ENCODE data around the gene PDCD4.
A peak's percentile ranks its signal among the peaks of the same experiment; 100 is the strongest.

Gene PDCD4

DNA sequence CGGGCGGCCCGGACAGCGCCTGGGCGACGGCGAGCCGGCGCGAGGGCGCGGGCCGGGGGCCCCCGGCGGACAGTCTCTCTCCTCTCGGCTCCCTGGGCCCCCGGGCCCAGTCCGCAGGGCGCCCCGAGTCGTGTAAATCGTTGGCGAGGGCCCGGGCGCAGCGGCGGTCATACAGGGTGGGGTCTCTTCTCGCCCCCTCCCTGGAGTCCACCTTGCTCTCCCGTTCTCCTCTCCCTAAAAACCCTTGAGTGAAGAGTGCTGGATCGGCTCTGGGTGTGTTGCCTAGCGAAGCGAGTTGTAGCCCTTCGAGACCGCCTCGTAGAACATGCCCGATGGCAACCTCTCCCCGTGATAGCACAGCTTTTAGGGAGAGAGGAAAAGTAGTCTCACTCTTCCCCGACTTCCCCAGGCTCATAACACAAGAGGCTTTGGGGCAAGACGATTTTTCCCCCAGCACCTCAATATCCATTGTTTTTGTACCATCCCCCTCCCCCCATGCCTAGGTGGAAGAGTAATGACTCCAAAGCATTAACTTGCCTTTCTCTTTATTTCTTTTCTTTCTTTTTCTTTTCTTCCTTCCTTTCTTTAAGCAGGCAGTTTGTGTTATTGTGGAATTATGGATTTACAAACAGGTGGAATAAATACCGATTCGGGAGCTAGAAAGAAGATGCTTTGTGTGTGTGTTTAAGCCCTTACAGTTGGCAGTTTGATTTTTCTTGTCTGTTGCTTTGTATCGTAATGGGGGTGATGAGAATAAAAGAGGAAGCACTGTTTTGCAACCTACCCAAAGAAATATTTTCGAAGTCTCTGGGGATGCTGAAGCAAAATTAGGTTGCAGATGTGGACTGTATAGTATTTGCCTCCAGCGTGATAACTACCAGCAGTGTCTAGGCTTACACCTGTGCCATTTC lies 48.5 kb downstream of the PDCD4 start:
- DNase-seq (ENCODE audit: low spot score) = peak; percentile 60

DNA sequence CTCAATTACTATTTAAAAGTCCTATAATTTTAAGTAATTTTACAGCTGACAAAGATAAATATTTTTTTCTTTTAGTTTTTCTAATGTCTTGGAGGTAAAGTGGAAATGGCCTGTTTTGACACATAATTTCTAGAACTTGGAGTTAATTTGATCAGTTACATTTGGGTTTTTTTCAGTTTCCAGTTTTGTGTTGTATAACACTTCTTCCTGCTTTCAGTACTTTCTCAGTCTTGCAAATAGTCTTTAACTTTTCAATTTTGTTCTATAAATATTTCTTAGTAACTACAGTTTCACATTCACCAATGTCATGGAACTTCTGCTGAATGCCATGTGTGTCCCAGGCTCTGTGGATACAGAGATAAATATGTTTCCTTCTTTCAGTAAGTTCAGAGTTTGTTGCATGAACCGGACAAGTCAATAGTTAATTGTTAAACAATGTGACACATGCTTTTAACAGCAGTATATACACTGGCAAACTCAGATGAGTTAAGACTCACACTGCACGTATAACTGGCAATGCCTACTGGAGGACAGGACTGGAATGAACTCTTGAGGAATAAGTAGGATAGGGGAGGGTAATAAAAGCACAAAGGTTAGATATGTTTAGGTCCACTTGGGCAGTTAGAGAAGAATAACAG lies 52.2 kb downstream of the PDCD4 start:
- no peak for DNase-seq (ENCODE audit: low spot score)

GRCh38 chr10:110927461-110927860 lies 55.7 kb downstream of the PDCD4 start:
- DNase-seq (ENCODE audit: low spot score) = no peak

- peak; percentile 22 for DNase-seq (ENCODE audit: low spot score)
Observed at GRCh38 chr10:110931769-110932381, 60.1 kb downstream of the PDCD4 start.

- no peak for DNase-seq (ENCODE audit: low spot score)
Observed at GRCh38 chr10:110932505-110933180, 60.9 kb downstream of the PDCD4 start.

- no peak for DNase-seq (ENCODE audit: low spot score)
Observed at GRCh38 chr10:110936757-110937156, 65.0 kb downstream of the PDCD4 start.

DNA sequence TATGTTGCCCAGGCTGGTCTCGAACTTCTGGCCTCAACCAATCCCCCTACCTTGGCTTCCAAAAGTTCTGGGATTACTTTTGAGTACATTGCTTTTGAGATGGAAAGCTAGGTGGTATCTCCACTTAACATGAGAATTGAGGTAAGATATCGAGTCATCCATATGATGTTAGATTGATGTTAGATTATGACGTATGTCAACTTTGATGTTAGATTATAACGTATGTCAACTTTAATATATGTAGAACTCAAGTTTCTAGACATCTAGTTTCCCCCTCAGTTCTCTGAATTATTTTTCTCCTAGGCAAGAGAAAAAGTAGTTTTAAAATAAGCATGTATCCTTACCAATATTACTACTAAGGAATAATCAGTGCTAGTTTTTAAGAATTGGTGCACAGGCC lies 67.7 kb downstream of the PDCD4 start:
- no peak for DNase-seq (ENCODE audit: low spot score)

- no peak for DNase-seq (ENCODE audit: low spot score)
Observed at GRCh38 chr10:110944792-110945396, 73.2 kb downstream of the PDCD4 start.

DNA sequence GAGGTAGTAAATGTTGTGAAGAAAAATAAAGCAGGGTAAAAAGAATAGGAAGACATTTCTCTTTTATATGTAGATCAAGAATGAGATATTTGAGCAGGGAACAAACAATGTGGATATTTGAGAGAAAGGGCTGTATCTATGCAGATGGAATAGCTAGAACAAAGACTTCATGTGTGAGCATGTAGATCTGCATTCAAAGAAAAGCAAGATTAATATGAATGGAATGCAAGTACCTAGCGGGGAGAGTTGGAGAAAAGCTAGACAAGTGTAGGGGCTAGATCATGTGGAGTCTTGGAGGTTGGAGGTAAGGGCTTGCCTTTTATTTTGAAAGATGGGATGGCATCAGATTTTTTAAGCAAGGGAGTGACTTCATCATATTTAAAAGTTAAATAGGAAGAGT lies 74.8 kb downstream of the PDCD4 start:
- no peak for DNase-seq (ENCODE audit: low spot score)

- no peak for DNase-seq (ENCODE audit: low spot score)
Observed at GRCh38 chr10:110947061-110947595, 75.4 kb downstream of the PDCD4 start.

Measured in pons (tissue), 1 donor.